ENCODE measurements around the gene RPAP2. TPM values are rescaled to one million over a fixed set of nuclear protein-coding genes. Genes with fewer than 3 reads are reported as not detected.
A peak's percentile ranks its signal among the peaks of the same experiment; 100 is the strongest.
"Not testable (repeated sequence)": the region's sequence is repeated elsewhere in the genome, so short reads cannot be mapped to it uniquely, and the experiment has no call there.

RPAP2 gene
- total RNA-seq, 1 donor = 4.8 TPM

DNA sequence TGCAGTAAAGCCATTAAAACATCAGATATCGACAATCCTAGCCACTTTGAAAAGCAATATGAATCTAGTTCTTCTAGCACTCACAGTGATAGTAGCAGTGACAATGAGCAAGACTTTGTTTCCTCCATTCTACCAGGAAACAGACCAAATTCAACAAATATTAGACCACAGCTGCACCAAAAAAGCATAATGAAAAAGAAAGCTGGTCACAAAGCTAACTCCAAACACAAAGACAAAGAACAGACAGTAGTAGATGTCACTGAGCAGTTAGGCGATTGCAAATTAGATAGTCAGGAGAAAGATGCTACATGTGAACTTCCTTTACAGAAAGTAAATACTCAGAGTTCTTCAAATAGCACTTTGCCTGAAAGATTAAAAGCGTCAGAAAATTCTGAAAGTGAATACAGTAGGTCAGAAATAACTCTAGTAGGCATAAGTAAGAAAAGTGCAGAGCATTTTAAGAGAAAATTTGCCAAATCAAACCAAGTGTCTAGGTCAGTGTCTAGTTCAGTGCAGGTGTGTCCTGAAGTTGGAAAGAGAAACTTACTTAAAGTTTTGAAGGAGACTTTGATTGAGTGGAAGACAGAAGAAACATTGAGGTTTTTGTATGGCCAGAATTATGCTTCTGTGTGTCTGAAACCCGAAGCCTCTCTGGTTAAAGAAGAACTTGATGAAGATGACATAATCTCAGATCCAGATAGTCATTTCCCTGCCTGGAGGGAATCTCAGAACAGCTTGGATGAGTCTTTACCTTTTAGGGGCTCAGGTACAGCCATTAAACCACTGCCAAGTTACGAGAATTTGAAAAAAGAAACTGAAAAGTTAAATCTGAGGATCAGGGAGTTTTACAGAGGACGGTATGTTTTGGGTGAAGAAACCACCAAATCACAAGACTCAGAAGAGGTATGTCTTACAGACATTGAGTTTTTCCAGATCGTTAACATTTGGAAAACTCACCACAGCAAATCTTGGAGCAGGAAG is 24.9 kb downstream of the RPAP2 start:
- DNase-seq (ENCODE audit: low read depth in 2 of 3, low spot score in 2 of 3) = no peak

DNA sequence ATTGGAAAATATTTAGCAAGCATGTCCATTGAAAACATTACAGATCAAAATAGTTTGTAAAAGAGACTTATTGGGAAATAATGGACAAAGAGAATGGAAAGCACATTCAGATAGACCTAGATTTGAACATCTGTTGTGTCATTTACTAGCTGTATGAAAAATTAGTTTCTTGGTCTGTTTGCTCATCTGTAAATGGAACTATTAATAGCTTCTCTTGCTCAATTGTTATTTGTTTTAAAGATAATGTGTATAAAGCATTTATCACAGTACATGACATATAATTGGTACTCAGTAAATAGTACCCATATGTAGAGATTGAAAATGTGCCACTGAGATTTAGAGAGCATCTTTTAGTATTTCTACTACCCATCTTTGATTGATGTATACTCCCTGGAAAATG is 25.9 kb downstream of the RPAP2 start:
- DNase-seq (ENCODE audit: low read depth in 2 of 3, low spot score in 2 of 3) = no peak

DNA sequence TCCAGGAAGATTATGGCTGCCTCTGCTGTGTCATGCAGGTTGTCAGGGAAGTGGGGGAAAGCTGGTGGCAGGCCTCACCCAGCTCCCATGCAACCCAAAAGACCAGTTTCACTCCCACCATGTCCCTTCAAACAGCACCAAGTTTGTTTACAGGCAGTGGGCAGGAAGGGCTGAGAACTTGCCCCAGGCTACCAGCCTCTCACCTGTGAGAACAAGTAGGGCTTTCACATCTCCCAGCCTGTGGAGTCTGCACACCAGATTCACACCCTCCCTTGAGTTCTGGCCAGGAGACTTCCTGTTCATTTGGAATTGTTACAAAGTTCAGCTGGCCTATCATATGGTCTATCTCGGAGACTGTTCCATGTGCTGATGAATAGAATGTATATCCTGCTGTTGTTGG is 27.8 kb downstream of the RPAP2 start:
- DNase-seq (ENCODE audit: low read depth in 2 of 3, low spot score in 2 of 3) = no peak

DNA sequence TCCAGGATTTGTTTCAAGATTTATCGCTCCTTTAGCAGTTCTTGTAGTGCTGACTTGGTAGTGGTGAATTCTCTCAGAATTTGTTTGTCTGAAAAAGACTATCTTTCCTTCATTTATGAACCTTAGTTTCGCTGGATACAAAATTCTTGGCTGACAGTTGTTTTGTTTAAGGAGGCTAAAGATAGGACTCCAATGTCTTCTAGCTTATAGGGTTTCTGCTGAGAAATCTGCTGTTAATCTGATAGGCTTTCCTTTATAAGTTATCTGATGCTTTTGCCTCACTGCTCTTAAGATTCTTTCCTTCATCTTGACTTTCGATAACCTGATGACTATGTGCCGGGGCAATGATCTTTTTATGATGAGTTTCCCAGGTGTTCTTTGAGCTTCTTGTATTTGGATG is 28.9 kb downstream of the RPAP2 start:
- DNase-seq (ENCODE audit: low read depth in 2 of 3, low spot score in 2 of 3) = peak in 1 of 3 donors; percentile 49

DNA sequence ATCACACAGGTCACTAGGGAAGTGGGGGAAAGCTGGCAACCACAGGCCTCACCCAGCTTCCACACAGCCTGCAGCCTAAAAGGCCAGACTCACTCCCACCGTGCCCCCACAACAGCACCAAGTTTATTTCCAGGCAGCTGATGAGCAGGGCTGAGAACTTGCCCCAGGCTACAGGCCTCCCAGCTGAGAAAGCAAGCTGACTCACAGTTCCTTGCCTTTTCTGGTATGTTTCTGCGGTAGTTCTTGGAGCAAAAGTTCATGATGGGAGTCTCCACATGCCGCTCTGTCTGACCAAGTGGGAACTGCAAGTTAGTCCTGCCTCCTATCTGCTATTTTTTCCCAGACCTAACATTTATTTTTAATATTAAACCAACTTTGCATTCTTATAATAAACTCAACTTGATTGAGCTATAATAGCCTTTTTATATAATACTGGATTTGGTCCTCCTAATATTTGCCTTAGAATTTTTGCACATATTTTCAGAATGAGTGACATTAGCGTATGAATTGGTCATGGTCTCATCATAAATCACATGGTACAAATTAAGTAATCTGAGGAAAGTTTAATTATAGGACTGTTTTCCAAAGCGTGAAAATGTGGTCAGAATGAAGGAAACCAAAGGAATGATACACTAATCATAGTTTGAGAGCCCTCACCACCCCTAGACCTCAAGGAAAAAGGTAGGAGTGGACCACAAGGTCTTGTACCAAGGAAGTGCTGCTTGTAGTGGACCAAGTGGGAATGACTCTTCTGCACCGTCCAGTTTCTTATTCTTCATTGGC is 30.7 kb downstream of the RPAP2 start:
- no peak for DNase-seq (ENCODE audit: low read depth in 2 of 3, low spot score in 2 of 3)

DNA sequence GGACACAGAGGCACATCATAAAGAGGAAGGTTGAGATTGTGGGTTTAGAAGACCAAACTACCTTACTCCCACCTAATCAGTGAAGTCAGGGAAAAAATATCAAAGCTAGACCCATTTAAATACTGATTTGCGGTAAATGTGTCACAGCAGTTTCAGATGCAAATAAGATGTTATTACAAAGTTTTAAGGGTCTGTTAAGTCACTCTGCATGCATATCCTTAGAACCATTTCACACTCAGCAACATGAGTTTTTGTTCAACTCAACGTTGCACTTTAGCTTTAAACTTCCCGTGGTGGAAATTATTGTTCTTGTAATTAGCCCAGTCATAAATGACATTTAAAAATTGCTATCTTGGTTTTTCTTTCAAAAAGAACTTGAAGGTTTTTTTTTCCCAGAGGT is 34.8 kb downstream of the RPAP2 start:
- DNase-seq (ENCODE audit: low read depth in 2 of 3, low spot score in 2 of 3) = no peak

DNA sequence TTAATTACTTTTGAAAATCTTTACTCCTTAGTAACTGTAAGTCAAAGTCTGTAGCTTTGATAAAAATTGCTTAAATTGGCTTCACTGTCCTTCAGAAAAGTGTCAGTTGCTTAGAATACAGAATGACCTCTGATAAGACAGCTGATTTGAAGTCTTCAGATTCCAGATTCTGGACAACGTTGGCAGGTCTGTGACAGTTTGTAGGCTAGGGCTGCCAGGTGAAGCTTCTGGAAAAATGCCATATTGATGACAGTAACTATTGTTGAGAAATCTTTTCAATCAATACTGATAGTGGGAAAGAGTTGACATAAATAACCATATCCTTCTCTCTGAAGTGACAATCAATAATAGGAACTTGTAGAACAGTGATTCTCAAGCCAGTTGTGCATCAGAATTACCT is 41.3 kb downstream of the RPAP2 start:
- DNase-seq (ENCODE audit: low read depth in 2 of 3, low spot score in 2 of 3) = no peak

DNA sequence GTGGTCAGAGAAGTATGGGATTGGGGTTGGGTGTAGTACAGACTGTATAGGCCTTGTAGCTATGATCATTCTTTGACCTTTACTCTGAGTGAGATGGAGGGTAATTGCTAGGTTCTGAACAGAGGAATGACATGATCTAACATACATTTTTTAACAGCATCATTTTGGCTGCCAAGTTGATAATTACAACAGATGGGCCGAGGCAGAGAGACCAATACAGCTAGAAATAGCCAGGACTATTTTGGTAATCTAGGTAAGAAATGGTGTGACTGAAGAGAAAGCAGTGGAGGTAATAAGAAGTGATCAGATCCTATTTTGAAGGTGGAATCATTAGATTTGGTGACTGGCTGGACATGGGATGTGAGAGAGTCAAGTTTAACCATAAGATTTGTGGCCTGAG is 43.5 kb downstream of the RPAP2 start:
- DNase-seq (ENCODE audit: low read depth in 2 of 3, low spot score in 2 of 3) = no peak

DNA sequence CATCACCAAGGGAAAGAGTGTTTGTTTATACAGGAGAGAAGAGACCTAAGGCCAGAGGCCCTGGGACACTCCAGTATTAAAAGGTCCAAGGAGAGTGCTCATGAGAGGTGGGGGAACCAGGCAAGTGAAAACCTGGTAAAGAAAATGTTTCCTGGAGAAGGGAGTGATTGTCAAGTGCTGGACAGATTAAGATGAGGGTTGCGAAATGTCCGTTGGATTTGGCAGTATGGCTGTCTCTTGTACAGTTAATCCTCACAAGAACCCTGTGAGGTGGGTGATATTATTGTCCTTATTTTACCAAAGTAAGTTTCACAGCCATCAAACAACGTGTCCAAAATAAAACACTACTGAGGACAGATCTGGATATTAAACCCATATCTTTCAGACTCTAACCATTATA is 44.2 kb downstream of the RPAP2 start:
- no peak for DNase-seq (ENCODE audit: low read depth in 2 of 3, low spot score in 2 of 3)

DNA sequence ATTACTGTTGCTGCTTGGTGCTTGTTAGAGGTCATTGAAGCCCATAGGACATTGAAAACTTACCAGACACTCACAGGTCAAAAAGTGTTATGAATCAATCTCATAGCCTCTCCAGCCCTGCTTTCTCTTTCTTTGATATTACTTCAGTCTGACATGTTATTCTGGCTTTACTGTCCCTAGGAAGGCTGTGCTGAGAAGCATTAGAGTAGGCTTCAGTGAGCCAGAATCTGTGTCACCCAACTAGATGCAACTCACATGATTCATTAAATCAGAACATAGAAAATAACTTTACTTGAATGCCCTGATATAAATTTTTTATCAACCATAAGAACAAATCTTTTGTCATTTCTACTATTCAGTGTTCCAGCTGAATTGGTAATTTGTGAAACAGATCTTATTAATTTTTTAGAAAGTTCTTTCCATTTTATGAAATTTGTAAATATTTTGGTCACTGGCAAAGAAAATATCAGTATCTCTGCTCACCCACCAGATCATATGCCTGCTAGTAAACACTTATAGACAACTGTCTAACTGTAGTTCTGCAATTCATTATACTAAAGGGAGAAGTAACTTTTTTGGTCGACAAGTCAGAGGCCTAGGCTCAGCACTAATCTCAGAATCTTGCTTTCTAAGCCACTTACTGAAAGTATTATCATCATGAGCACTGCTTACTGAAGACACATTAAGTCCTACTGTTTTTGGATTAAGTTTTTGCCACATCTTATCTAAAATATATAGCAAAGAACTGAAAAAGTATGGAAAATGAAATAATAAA is 48.2 kb downstream of the RPAP2 start:
- DNase-seq (ENCODE audit: low read depth in 2 of 3, low spot score in 2 of 3) = peak in 1 of 3 donors; percentile 18

DNA sequence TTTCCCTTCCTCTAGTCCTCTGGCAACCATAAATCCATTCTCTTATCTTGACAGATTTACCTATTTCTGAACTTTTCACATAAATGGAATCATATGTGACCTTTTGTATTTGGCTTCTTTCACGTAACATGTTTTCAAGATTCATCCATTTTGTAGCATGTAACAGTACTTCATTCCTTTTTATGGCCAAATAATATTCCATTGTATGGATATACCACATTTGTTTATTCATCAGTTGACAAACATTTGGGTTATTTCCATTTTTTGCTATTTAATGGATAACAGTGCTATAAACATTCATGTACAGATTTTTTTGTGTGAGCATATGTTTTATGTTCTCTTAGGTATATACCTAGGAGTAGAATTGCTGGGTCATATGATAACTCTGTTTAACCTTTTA is 54.0 kb downstream of the RPAP2 start:
- DNase-seq (ENCODE audit: low read depth in 2 of 3, low spot score in 2 of 3) = no peak

DNA sequence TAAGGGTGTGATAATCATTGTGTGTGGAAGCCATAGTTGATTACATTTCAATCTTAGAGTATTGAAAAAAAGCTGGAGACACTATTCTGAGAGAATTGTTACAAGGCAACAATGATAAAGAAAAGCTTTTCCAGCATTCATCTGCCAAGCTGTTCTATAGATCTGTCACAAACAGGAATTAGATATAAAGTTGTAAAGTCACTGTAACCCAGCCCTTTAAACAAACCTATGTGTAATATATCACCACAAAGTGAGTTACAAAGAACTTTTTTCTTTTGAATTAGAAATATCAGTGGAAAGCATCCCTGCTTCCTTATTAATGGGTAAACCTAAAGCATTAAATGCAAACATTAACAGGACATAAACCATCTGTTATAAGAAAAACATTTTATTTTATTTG is 55.4 kb downstream of the RPAP2 start:
- no peak for DNase-seq (ENCODE audit: low read depth in 2 of 3, low spot score in 2 of 3)

DNA sequence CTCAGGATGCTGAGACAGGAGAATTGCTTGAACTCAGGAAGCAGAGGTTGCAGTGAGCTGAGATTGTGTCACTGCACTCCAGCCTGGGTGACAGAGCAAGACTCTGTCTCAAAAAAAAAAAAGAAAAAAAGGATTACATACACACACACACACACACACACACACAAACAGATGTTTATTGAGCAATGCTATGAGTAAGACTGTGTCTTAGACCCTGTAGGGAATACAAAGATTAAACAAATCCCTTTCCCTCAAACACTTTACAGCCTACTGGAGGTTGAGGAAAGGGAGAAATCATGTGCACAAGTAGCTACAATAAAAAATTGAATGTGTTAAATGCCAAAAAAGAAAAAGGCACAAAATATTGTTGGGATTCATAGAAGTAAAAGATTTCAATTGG is 58.1 kb downstream of the RPAP2 start:
- no peak for DNase-seq (ENCODE audit: low read depth in 2 of 3, low spot score in 2 of 3)

DNA sequence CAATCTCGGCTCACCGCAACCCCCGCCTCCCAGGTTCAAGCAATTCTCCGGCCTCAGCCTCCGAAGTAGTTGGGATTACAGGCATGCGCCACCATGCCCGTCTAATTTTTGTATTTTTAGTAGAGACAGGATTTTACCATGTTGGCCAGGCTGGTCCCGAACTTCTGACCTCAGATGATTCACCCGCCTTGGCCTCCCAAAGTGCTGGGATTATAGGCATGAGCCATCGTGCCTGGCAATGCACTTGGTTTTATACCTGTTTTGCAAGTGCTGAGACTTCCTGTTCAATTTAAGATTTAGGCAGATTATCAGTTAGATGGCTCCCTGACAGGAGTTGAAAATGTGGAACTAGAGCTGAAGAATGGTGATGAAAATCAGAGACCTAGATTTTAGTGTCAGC is 60.5 kb downstream of the RPAP2 start:
- DNase-seq (ENCODE audit: low read depth in 2 of 3, low spot score in 2 of 3) = not testable (repeated sequence)

DNA sequence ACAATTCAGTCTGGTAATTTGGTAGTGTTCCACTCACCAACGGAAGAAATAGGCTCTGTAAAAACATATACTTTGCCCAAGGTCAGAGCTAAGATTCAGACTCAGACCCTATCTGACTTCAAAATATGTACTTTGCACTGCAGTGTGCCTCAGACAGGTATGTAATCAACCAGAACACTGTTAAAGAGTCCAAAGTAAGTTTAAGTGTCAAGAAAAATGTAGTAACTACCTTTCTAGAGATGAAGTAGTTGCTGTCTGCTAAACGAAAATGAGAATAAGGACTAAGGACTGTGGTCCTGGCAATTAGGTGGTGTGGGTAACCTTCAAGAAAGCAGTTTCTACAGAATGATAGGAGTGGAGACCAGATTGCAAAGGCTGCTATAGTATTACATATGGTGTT is 61.1 kb downstream of the RPAP2 start:
- DNase-seq (ENCODE audit: low read depth in 2 of 3, low spot score in 2 of 3) = no peak

DNA sequence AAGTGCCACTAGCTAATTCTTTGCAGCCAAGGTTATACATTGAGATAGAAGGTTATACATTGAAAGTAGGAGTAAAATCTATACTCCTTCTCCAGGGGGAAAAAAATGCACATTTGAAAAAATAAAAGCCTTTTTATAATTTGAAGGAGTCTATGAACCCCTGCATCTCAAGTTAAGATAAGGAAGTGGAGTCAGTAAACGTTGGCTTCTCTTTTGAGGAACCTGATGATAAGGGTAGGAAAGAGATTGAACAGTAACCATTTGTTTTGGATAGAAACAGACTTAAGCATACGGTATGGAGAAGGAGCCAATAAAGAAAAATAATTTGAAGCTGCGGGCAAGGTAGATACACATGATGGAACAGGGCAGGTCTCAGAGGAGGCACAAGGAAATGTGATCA is 64.1 kb downstream of the RPAP2 start:
- DNase-seq (ENCODE audit: low read depth in 2 of 3, low spot score in 2 of 3) = peak in 1 of 3 donors; percentile 25

DNA sequence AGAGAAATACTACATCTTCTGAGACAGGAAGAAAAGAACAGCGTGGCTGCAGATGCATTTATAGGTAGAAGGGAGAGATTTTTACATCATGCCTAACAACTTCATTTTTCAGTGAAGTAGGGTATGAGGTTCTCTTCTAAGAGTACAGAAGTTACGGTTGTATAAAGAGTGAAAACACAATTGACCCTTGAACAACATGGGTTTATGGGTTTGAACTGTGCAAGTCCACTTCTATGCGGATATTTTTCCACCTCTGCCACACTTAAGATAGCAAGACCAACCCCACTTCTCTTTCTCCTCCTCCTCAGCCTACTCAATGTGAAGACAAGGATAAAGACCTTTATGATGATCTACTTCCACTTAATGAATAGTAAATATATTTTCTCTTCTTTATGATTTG is 64.5 kb downstream of the RPAP2 start:
- DNase-seq (ENCODE audit: low read depth in 2 of 3, low spot score in 2 of 3) = no peak

DNA sequence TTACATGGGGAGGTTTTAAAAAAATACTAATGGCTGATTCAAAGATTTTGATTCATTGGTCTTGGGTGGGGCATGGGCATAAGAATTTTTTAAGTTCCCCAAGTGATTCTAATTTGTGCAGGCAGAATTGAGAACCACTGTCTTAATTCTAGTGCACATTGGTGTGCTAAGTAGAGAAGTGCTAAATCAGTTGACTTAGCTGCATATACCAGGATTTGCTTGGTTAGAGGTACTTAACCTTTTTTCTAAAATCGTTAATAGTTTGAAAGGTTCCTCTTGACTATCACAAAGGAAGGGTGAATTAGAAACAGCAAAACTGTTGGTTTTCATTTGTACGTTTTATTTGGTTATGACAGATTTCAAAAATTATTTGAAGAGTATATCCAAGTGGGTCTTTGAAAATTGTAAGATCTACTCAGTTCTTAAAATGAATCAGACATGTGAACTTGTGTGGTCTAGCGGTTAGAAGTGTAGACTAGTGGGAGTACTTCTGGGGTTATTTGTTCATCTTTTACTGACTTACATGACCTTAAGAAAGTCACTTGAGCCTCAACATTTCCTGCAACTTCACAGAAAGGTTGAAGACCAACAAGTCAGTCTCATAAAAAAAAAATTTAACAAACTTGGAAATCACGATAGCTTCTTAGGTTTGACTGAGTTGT is 66.7 kb downstream of the RPAP2 start:
- no peak for DNase-seq (ENCODE audit: low read depth in 2 of 3, low spot score in 2 of 3)

DNA sequence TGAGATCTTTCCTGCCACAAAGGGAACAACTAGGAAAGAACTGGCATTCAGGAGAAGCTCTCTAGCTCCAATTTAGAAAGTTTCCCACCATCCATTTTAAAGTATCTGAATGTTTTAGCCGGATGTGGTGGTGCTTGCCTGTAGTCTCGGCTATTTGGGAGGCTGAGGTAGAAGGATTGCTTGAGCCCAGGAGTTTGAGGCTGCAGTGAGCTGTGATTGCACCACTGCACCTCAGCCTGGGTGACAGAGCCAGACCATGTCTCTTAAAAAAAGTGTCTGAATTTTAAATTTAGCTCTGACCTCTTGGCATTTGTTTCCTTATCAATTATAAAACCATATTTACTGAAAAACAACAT is 67.2 kb downstream of the RPAP2 start:
- DNase-seq (ENCODE audit: low read depth in 2 of 3, low spot score in 2 of 3) = no peak

DNA sequence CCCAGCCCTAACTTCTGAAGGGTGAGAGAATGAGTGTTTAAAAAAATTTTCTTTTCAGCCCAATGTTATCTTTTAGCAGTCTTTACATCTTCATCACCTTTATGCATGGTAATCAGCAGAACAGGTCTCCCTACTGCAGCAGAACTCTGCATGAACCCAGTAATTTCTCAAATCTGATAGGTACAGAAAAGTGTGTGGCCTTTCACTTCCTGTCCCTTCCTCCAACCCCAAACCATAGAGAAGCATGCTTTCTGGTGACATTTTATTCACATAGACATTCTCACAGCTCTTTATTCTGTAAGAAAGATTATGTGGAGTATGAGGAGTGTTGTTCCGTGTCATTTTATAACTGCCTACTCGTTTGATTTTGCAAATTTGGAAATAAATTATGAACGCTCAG is 68.6 kb downstream of the RPAP2 start:
- DNase-seq (ENCODE audit: low read depth in 2 of 3, low spot score in 2 of 3) = no peak

DNA sequence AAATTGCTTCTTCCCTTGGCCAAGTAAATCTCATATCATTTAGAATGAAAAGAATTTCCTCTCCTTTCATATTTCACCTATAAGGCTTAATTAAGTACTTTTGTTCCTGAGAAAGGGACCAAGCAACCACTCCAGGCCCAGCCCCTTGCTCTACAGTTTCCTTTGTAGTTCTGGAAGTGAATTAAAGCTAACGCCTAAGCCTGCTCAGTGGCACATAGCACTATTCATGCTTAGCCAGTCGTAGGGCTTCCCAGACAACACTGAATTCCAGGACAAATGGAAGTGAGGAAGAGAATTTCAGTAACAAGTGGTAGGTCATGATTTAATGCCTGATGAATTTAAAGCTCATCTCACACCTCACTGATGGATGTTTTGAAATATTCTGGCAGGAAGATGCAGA is 73.3 kb downstream of the RPAP2 start:
- DNase-seq (ENCODE audit: low read depth in 2 of 3, low spot score in 2 of 3) = no peak

Measured in hematopoietic multipotent progenitor cell (in vitro differentiated cells).